Activated CD4-positive, alpha-beta T cell treated with anti-CD3 and anti-CD28 coated beads, Interleukin-10, Interleukin-2, amounts not matched to agents 100 ng/mL and 50 ng/mL, durations not matched to agents 16 hours and 8 hours (primary cell): ENCODE results near the gene FBXO24.

Source experiments
- DNase-seq: peaks from one replicate; pipeline ENCODE4 v3.0.0-alpha.2; 2020

Gene FBXO24

GRCh38 chr7:100598425-100598824, 12.3 kb downstream of the FBXO24 start:
- no peak for DNase-seq

GRCh38 chr7:100599911-100600729, 14.0 kb downstream of the FBXO24 start:
- DNase-seq: no peak

- no peak for DNase-seq
These were observed 14.6 kb downstream of the FBXO24 start for GRCh38 chr7:100600730-100601038.

- DNase-seq: no peak
These were observed 17.0 kb downstream of the FBXO24 start for GRCh38 chr7:100602889-100603725.

GRCh38 chr7:100603726-100604027, 17.5 kb downstream of the FBXO24 start:
- DNase-seq: no peak

GRCh38 chr7:100604028-100604975, 18.2 kb downstream of the FBXO24 start:
- peak; percentile 74 for DNase-seq

GRCh38 chr7:100604976-100605911, 19.1 kb downstream of the FBXO24 start:
- DNase-seq: peak; percentile 43

- DNase-seq: no peak
These were observed 20.2 kb downstream of the FBXO24 start for GRCh38 chr7:100606313-100606712.

- DNase-seq: no peak
These were observed 21.0 kb downstream of the FBXO24 start for GRCh38 chr7:100607111-100607510.

GRCh38 chr7:100609958-100610357, 23.8 kb downstream of the FBXO24 start:
- DNase-seq: no peak

- DNase-seq: peak; percentile 99
These were observed 26.0 kb downstream of the FBXO24 start, which contains the start of gene MOSPD3 for GRCh38 chr7:100611983-100612729. TSS of gene MOSPD3 (plus strand) at chr7:100612540. CDS start at chr7:100612792, 252 bp downstream.

- DNase-seq: no peak
These were observed 26.7 kb downstream of the FBXO24 start for GRCh38 chr7:100612730-100613390.

GRCh38 chr7:100613412-100614175, 27.5 kb downstream of the FBXO24 start:
- DNase-seq: no peak

GRCh38 chr7:100614308-100614861, 28.3 kb downstream of the FBXO24 start:
- DNase-seq: no peak

- no peak for DNase-seq
These were observed 34.1 kb downstream of the FBXO24 start for GRCh38 chr7:100620239-100620638.

- no peak for DNase-seq
These were observed 34.7 kb downstream of the FBXO24 start for GRCh38 chr7:100620804-100621203.

GRCh38 chr7:100621554-100621953, 35.4 kb downstream of the FBXO24 start:
- DNase-seq: no peak

- no peak for DNase-seq
These were observed 38.1 kb downstream of the FBXO24 start for GRCh38 chr7:100623951-100624824.
